ENCODE measurements around the gene SAMM50.
"Not testable (repeated sequence)": the region's sequence is repeated elsewhere in the genome, so short reads cannot be mapped to it uniquely, and the experiment has no call there.

The SAMM50 gene

GRCh38 chr22:44001521-44001920 is 46.3 kb downstream of the SAMM50 start:
- DNase-seq (ENCODE audit: low spot score): no peak

GRCh38 chr22:44002324-44002723 is 47.1 kb downstream of the SAMM50 start:
- no peak for DNase-seq (ENCODE audit: low spot score)

GRCh38 chr22:44002997-44003396 is 47.8 kb downstream of the SAMM50 start:
- no peak for DNase-seq (ENCODE audit: low spot score)

- DNase-seq (ENCODE audit: low spot score): no peak
Observed at GRCh38 chr22:44003405-44004103, 48.3 kb downstream of the SAMM50 start.

GRCh38 chr22:44004104-44004460 is 48.8 kb downstream of the SAMM50 start:
- DNase-seq (ENCODE audit: low spot score): no peak

- DNase-seq (ENCODE audit: low spot score): no peak
Observed at GRCh38 chr22:44005524-44005923, 50.3 kb downstream of the SAMM50 start.

- DNase-seq (ENCODE audit: low spot score): no peak
Observed at GRCh38 chr22:44012162-44012561, 56.9 kb downstream of the SAMM50 start.

GRCh38 chr22:44012591-44012990 is 57.3 kb downstream of the SAMM50 start:
- DNase-seq (ENCODE audit: low spot score): no peak

- DNase-seq (ENCODE audit: low spot score): no peak
Observed at GRCh38 chr22:44014241-44014640, 59.0 kb downstream of the SAMM50 start.

- DNase-seq (ENCODE audit: low spot score): not testable (repeated sequence)
Observed at GRCh38 chr22:44016586-44016985, 61.3 kb downstream of the SAMM50 start.

- DNase-seq (ENCODE audit: low spot score): no peak
Observed at GRCh38 chr22:44018594-44018993, 63.4 kb downstream of the SAMM50 start.

- no peak for DNase-seq (ENCODE audit: low spot score)
Observed at GRCh38 chr22:44019416-44019815, 64.2 kb downstream of the SAMM50 start.

- DNase-seq (ENCODE audit: low spot score): no peak
Observed at GRCh38 chr22:44019846-44020245, 64.6 kb downstream of the SAMM50 start.

- DNase-seq (ENCODE audit: low spot score): no peak
Observed at GRCh38 chr22:44020981-44021380, 65.7 kb downstream of the SAMM50 start.

- peak; percentile 45 for DNase-seq (ENCODE audit: low spot score)
Observed at GRCh38 chr22:44023404-44024287, 68.4 kb downstream of the SAMM50 start.

GRCh38 chr22:44024288-44024921 is 69.2 kb downstream of the SAMM50 start, which contains the start of gene PARVB:
PARVB (plus strand) TSS chr22:44024302; CDS start chr22:44024340, 38 bp downstream.
- peak; percentile 36 for DNase-seq (ENCODE audit: low spot score)

- DNase-seq (ENCODE audit: low spot score): no peak
Observed at GRCh38 chr22:44025171-44026065, 70.2 kb downstream of the SAMM50 start.

GRCh38 chr22:44026066-44026629 is 70.9 kb downstream of the SAMM50 start:
- DNase-seq (ENCODE audit: low spot score): no peak

GRCh38 chr22:44026630-44027511 is 71.6 kb downstream of the SAMM50 start:
- no peak for DNase-seq (ENCODE audit: low spot score)

GRCh38 chr22:44028091-44028490 is 72.8 kb downstream of the SAMM50 start:
- DNase-seq (ENCODE audit: low spot score): no peak

Measured in HuH-7 (cell line).